GM18511 (cell line): ENCODE data around the gene MDC1.

Experiments used
- ATAC-seq: cut with Tn5 transposase; IDR thresholded peaks from one replicate; pipeline ENCODE4 v1.9.1; 2021; ENCODE audit warnings: mild to moderate bottlenecking, moderate library complexity; ENCODE audit not compliant: unreplicated experiment

The MDC1 gene

DNA sequence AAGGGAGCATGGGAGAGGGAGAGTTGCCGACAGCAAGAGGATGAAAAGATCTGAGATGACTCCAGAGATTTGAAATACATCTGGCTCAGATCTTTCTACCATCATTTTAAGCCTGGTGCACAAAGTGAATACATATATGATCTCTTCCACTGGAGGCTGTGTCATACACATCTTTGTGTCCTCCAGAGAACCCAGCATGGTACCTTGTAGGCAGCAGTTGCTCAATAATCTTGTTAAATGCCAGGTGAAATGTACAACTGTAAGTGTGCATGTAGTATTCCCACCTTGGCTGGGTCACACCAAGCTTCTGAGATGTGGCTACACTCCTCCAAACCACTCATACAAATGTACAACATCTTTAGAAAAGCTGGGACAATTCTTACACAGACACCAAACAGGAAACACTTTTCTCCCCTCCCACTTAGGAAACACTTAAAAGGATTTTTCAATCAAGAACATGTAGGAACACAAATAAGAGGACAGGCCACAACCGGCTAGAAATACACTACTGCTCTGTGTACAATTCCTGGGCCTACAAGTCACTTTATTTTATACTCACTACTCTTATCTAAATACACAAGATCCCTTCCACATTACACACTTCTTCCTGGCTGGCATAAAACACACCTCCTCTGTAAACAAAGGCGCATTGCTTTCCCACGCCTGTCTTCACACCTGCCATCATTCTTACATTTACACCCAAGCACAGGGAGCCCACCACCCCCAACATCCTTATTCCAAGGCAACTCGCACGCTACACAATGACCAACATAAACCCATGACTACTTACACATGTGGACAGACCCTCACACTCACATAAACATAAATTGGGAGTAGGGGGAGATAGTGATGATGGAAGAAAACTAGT lies 31.1 kb upstream of the MDC1 start:
- no peak for ATAC-seq

DNA sequence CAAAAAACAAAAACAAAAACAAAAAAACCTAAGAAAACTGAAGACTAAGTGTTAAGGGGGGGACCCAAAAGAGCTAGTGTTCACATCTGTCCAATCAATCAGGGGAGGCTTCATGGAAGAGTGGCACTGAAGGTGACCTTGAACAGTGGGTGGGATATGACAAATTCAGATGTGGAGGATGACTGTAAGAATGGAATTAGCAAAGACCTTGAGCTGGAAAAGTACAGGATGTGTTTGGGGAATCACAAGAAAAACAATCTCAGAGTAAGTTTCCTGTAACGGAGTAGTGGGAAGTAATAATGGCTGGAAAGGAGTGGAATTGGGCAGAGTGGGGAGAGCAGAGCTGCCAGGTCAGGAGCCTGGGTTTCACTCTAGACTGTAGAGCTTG lies 30.2 kb upstream of the MDC1 start:
- ATAC-seq: no peak

GRCh38 chr6:30744054-30744805 lies 27.1 kb upstream of the MDC1 start, which contains the start of gene IER3:
Gene IER3 (minus strand): TSS chr6:30744547. CDS start chr6:30744518, 29 bp downstream.
- no peak for ATAC-seq

DNA sequence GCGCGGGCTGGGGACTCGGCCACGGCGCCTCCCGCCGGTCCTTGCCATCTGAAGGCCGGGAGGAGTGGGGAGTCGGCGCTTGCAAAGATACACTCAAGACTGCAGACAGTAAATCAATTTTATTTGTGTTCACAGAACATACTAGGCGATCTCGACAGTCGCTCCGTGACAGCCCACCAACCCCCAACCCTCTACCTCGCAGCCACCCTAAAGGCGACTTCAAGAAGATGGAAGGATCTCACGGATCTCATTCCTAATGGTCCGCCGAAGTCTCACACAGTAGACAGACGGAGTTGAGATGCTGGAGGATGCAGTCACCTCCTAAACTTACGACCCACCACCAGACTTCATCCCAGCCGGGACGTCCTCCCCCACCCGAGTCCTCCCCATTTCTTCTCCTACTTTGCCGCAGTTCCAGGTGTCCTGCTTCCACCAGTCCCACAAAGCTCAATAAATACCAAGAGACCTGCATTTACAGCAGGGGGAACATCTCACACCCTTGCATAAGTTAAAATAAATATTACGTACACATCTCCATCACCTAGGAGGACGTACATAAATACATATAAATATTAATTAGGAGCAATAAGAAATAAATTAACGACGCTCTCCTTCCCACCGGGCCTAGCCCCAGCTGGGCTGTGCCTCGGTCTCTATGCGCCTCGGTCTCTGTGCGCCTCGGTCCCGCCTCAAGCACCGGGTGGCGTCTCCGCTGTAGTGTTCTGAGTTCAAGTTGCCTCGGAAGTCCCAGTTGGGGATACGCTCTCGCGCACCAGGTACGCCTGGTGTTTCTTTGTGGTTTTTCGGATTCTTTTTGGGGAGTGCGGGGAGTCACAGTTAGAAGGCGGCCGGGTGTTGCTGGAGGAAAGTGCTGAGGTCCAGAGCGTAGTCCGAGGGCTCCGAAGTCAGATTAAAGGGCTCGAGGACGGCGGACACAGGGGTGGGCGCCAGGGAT lies 26.3 kb upstream of the MDC1 start:
- peak; percentile 7 for ATAC-seq

DNA sequence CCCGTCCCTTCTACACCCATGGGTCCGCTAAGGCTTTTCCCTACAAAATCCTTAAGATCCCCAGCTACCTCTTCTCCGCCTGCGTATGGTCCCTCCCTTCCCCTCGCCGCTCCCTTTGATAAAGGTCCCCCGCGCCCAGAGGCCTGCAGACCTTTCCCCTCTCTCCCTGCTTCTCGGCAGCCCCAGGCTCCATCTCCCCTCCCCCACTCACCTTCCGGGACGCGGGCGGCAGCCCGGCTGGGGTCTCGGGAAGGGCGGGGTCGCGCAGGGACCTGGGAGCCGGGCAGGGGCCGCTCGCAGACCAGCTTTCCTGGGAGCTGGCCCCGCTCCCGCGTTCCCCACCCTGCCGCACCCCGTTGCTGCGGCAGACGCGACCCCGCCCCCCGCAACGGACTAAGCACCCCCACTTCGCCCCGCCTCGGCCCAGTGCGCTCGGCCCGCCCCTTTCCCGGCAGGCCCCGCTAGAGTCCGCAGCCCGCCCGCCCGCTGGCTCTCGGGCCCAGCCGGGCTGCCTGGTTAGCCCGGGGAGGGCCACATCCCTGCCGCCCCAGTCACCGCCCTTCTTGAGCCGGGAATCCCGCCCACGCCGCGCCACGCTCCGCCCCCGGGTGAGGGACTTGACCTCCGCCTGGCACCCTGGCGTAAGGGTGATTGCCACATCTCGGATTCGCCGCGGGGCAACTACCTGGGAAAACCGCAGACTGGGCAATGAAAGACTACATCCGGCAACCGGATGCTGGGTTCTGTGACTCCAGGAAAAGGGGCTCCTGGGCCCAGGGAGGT lies 25.4 kb upstream of the MDC1 start, which contains the start of gene FLOT1:
Gene FLOT1, minus strand, starts transcription at position 372 of the 783 bp plus-strand sequence. CDS start 498 bp downstream, outside the sequence.
- peak; percentile 80 for ATAC-seq

DNA sequence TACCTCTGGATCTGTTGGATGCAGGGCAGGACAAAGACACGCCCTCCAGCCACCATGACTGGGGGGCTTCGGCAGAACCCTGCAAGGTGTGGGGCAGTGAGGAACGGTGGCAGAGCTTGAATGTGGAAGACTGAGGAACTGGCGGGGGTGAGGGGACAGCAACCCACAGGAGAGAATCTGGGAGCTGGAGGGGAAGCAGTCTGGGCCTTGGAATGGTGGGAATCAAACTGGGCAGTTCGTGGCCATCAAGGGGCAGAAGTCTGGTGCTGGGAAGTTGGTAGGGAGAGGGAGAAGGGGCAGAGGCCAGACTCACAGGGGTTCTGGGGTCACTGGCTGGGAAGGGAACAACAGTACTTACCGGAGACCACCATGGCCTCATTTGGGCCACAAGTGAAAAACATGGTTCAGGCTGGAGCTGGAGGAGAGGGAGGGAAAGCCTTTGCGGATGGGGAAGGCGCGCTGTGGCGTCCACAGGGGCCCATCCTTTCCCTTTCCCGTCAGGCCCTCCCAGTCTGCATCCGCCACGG lies 24.8 kb upstream of the MDC1 start:
- ATAC-seq: no peak

- ATAC-seq: no peak
Observed at GRCh38 chr6:30741063-30741779, 24.1 kb upstream of the MDC1 start.

DNA sequence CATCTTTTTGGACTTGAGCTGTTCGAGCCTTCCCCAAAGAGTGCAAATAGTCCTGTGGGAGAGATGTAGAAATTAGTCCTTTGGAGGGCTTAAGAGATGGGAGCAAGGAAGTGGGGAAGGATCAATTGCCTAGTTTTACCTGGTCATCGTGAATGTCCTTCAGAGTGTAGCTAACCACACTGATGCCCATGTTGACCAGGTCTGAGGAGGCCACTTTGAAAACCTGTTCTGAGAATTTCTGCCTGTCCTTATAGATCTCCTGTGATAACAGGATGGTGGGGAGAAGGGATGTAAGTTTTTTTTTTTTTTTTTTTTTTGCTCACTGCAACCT lies 23.4 kb upstream of the MDC1 start:
- ATAC-seq: no peak

GRCh38 chr6:30738532-30738931 lies 21.5 kb upstream of the MDC1 start:
- ATAC-seq: no peak

GRCh38 chr6:30735668-30736314 lies 18.7 kb upstream of the MDC1 start:
- ATAC-seq: peak; percentile 67

GRCh38 chr6:30732237-30732943 lies 15.3 kb upstream of the MDC1 start:
- ATAC-seq: no peak

- no peak for ATAC-seq
Observed at GRCh38 chr6:30730601-30731435, 13.7 kb upstream of the MDC1 start.

DNA sequence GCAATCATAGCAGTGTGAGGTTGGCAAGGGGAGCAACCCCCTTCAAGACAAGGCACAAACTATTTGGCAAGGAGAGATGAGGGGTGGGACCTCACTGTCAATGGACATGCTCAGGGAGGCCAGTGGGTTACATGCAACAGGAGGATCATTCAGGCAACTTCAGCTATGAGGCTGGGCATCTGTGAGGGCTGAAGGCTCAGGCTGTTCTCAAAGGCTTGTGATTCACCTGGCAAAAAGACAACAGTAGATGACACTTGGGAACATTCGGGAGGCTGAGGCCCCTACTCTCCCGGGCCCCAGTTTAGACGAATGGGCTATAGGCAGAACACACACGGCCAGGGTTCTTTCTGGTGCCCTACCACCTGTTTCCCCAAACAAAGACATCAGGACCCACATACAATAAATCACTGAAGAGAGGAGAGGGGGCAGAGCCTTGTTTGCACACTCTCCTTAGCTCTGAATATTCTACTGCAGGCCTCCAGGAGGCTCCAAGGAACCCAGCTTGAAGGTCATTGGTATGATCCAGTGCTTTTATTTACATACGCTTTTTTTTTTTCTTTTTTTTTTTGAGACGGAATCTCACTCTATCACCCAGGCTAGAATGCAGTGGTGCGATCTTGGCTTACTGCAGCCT lies 11.0 kb upstream of the MDC1 start:
- ATAC-seq: no peak

DNA sequence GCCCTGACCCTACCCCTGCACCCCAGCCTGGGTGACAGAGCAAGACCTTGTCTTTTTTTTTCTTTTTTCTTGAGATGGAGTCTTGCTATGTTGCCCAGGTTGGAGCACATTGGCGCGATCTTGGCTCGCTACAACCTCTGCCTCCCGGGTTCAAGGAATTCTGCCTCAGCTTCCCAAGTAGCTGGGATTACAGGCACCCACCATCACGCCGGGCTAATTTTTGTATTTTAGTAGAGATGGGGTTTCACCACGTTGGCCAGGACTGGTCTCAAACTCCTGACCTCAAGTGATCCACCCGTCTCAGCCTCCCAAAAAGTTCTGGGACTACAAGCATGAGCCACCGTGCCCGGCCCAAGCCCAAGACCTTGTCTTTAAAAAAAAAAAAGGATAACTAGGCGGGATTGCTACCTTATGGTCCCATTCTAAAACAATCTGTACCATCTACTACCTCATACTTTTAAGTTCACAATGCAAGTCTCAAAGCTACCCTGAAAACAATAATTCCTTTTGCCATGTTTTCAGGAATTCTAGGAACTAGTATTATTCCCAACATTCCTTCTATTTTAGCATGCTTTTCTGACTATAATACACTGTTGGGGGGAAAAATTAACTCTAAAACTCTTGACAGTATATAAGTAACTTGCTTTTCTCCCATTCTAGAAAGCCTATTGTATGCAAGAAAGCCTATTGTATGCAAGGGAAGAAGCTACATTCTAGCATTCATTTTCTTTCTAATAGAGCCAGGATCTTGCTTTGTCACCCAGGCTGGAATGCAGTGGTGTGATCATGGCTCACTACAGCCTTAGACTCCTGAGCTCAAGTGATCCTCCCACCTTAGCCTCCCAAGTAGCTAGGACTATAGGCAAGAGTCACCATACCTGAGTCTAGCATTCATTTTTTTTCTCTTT lies 9.7 kb upstream of the MDC1 start:
- no peak for ATAC-seq

- ATAC-seq: no peak
Observed at GRCh38 chr6:30725713-30726505, 8.8 kb upstream of the MDC1 start.
